ENCODE measurements around the gene CD300C.
"Not testable (repeated sequence)": the region's sequence is repeated elsewhere in the genome, so short reads cannot be mapped to it uniquely, and the experiment has no call there.

CD300C gene

GRCh38 chr17:74561586-74561985 lies 15.7 kb upstream of the CD300C start:
- no peak for DNase-seq (ENCODE audit: low read depth)

GRCh38 chr17:74558882-74559519 lies 13.1 kb upstream of the CD300C start:
- DNase-seq (ENCODE audit: low read depth), result no peak

DNA sequence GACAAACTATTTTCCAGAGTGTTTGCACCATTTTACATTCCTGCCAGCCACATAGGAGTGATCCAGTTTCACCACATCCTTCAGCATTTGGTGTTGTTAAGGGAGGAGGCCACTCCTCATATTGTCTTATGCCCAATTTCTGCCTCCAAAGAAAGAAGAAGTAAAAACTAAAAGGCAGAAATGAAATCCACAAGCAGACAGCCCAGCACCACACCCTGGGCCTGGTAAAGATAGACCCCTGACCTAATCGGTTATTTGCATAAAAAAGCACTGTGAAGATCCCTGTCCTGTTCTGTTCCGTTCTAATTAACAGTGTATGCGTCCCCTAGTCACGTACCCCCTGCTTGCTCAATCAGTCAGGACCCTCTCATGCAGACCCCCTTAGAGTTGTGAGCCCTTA lies 12.5 kb upstream of the CD300C start:
- DNase-seq (ENCODE audit: low read depth), result not testable (repeated sequence)

DNA sequence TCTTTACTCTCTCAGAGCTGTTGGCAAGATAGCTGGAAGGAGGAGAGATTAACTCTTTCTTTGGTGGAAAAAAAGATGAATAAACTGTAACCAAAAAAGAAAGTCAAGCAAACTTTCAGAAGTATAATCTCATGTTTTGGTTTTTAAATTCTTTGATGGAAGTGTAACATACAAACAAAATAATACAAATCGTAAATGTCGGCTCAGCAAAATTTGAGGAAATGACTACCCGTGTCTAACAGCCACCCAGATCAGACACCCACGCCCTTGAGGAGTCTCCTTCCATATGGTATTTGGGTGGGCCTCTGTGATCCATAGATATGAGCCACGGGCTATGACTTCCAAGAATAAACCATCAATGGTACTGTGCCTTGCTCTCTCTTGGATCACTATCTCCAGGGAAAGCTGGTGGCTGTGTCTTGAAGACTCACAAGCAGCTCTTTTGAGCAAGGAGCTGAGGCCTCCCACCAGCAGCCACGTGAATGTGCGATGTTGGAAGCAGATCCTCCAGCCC lies 9.6 kb upstream of the CD300C start:
- DNase-seq (ENCODE audit: low read depth), result no peak

- no peak for DNase-seq (ENCODE audit: low read depth)
These were observed 9.0 kb upstream of the CD300C start for GRCh38 chr17:74554909-74555308.

DNA sequence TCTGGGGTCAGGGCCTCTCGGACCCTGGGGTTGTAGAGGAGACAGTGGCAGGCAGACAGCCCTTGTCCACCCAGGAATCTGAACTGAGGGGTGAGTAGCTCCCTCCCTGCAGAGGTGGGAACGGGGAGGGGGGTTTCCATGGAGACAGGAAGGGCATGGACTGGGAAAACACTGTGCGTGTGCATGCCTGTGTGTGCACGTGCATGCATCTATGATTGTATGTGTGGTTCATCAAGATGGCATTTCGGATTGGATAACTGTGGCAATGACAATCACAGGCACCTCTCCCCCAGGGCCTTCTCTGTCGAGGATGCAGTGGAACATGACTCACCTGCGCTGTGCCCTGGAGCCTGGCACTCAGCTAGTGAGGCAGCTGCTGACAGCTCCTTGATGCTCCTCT lies 6.1 kb upstream of the CD300C start:
- DNase-seq (ENCODE audit: low read depth), result no peak

GRCh38 chr17:74550602-74551001 lies 4.7 kb upstream of the CD300C start:
- DNase-seq (ENCODE audit: low read depth), result no peak

DNA sequence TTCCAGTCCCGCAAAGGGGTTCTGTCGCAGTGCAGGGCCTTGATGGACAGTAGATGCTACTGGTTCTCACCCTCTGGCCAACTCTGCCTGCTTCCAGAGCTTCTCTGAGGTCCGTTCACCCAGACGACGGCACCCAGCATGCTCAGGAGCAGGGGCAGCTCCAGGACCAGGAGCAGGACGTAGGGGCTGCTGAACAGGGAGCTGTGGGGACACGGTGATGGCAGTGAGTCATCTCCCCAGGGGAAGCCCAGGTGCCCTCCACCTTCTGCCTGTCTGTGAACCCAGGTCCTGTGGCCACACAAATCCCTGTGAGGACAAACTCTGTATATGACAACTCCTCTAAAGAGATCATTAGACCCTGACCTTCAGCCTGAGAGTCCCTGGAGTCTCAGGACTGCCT lies 3.4 kb upstream of the CD300C start:
- DNase-seq (ENCODE audit: low read depth), result no peak

DNA sequence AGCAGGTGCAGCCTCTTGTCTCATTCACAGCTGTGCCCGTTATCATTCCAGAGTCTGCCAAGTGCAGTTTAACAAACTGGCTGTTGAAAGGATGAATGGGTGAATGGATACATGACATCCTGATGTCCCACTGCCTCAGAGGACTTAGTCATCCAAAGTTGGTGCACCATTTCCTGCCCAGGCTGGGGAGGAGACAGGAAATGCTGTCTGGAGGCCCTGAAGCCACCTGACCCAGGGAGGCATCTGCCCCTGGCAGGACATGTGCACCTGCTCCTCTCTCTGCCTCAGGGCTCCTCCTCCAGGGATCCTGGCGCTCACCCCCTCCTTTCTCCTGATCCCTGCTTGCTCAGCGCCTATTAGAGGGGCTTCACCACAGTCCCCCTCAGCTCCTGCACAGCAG lies 1.8 kb upstream of the CD300C start:
- no peak for DNase-seq (ENCODE audit: low read depth)

DNA sequence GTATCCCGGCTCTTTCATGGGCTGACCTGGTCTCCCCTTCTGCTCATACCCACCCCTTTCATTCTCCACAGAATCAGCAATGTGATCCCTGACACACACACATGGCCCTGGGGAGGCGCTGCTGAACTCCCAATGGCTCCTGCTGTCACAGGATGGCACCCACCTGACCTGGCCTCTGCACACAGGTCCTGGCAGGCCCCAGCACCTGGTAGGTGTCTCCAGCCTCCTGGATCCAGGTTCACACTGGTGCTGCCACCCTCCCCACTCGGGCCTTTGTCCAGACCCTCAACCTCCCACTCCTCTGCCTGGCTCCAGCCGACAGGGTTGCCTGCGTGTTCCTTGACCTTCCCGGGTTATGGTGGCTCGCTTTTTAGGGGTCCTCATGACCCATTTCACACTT lies 1.3 kb upstream of the CD300C start:
- DNase-seq (ENCODE audit: low read depth), result no peak

DNA sequence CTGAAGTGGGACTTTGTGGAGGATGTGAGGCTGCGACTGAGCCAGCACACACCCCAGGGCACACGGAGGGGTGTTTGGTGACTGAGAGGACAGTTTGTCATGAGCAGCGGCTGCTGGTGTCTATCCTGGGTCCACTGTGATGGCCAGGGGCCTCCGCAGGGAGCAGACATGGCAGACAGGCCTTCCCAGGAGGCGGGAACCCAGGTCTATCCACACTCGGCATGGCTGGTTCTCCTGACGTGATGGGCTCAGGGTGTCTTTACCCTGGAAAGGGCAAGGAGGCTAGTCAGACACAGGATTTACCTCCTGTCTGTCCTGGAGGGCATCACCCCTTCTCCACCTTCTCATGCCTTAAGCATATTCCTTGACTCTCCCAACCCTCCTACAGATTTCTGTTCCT lies 671 bp upstream of the CD300C start:
- no peak for DNase-seq (ENCODE audit: low read depth)

DNA sequence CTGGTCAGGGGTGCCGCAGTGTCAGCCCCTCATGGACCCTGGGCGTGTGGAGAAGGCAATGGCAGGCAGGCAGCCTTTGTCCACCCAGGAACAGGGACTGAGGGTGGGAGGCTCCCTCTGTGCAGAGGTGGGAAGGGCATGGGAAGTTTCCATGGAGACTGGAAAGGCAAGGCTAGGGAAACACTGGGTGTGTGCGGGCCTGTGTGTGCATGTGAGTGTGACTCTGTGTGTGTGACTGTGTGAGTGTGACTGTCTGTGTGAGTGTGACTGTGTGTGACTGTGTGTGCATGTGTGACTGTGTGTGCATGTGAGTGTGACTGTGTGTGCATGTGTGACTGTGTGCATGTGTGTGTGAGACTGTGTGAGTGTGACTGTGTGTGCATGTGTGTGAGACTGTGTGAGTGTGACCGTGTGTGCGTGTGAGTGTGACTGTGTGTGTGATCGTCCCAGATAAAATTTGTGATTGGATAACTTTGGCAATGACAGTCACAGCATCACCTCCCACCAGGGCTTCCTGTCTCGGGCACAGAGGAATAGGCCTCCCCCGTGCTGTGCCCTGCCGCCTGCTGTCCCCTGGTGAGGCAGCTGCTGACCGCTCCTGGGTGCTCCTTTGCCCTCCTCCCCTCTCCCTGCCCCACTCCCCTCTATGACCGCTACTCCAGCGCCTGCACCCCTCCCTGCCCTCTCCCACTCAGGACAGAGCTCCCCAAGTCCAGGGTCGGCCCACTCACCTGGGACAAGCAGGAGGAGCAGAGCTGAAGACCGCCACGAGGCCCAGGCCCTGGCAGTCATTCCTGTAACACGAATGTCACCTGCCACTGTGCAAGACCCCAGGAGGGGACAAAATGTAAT lies 698 bp downstream of the CD300C start:
- DNase-seq (ENCODE audit: low read depth), result no peak

GRCh38 chr17:74543891-74544760 lies 1.8 kb downstream of the CD300C start:
- no peak for DNase-seq (ENCODE audit: low read depth)

- no peak for DNase-seq (ENCODE audit: low read depth)
These were observed 2.5 kb downstream of the CD300C start for GRCh38 chr17:74543406-74543805.

- DNase-seq (ENCODE audit: low read depth), result no peak
These were observed 3.1 kb downstream of the CD300C start for GRCh38 chr17:74542727-74543383.

GRCh38 chr17:74542166-74542565 lies 3.7 kb downstream of the CD300C start:
- DNase-seq (ENCODE audit: low read depth), result no peak

DNA sequence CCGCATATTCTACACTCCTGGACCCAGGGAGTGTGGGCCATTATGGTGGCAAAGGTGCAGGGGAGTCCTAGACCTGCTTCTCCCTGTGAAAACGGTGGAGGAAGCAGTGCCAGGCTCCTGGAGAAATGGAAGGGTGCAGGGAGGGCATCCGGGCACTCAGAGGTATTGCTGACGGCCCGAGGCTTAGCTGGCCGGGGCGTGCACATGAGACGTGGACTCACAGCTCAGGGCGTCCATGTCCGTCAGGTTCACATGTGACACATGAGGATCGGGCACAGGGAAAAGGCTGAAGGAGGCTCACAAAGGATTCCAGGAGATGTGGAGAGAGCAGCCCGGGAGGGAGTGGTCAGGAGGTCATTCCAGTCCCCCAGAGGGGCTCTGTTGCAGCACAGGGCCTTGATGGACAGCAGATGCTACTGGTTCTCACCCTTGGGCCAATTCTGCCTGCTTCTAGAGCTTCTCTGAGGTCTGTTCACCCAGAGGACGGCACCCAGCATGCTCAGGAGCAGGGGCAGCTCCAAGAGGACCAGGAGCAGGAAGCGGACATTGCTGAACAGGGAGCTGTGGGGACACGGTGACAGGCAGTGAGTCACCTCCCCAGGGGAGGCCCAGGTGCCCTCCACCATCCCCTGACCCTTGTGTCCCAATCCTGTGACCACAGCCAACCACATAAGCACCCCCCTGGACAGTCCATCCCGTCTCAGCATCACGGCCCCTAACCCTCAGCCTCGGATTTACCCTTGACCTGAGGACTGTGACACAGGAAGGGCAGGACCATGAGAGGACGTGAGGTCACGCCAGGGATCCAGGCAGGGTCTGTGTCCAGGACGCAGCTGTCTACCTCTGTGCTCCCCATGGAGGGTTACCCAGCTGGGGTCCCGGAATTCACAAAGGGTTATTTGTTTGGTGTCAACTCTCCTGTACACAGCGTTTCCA lies 4.5 kb downstream of the CD300C start:
- no peak for DNase-seq (ENCODE audit: low read depth)

DNA sequence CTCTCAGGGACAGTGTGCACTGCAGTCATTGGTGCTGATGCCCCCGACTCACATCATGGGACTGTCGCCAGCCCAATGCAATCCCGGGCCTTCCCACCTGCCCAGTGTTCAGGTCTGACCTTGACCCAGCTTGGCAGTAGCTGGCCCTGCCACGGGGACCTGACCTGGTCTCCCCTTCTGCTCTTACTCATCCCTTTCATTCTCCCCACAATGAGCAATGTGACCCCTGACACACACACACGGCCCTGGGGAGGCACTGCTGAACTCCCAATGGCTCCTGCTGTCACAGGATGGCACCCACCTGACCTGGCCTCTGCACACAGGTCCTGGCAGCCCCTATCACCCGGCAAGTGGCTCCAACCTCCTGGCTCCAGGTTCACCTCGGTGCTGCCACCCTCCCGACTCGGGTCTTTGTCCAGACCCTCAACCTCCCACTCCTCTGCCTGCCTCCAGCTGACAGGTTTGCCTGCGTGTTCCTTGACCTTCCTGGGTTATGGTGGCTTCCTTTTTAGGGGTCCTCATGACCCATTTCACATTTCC lies 6.6 kb downstream of the CD300C start:
- no peak for DNase-seq (ENCODE audit: low read depth)

DNA sequence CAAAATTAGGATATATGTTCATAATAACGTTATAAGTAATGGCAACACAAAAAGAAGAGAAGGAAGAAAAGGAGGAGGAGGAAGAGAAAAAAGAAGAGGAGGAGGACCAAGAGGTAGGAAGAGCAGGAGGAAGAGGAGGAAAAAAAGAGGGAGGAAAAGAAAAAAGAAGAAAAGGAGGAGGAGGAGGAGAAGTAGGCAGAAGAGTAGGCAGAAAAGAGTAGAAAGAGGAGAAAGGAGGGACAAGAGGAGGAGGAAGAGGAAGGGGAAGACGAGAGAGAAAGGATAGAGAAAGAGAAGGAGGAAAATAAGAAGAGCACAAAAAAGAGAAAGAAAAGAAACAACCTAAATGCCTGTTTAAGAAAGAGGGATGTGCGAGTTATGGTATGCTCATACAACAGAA lies 9.0 kb downstream of the CD300C start:
- DNase-seq (ENCODE audit: low read depth), result no peak

GRCh38 chr17:74532115-74532514 lies 13.8 kb downstream of the CD300C start:
- no peak for DNase-seq (ENCODE audit: low read depth)
